HG03469 (cell line): ENCODE data around the gene OST4.
A peak's percentile ranks its signal among the peaks of the same experiment; 100 is the strongest.
"Not testable (repeated sequence)": the region's sequence is repeated elsewhere in the genome, so short reads cannot be mapped to it uniquely, and the experiment has no call there.

Experiments used
- ATAC-seq: cut with Tn5 transposase; IDR thresholded peaks from one replicate; pipeline ENCODE4 v1.9.1; 2021; ENCODE audit warnings: mild to moderate bottlenecking, moderate library complexity, moderate number of reproducible peaks; ENCODE audit not compliant: unreplicated experiment

OST4 gene

GRCh38 chr2:27071277-27071989, at the start of gene OST4:
Gene OST4, minus strand, starts transcription at chr2:27071654.
- ATAC-seq, result peak; percentile 80

GRCh38 chr2:27119330-27119670, 47.8 kb upstream of the OST4 start:
- ATAC-seq, result not testable (repeated sequence)

- ATAC-seq, result no peak
These were observed 47.3 kb upstream of the OST4 start, which contains the start of gene CGREF1 for GRCh38 chr2:27118525-27119329. Gene CGREF1, minus strand, starts transcription at chr2:27119128. Its CDS starts 14,762 bp downstream, at chr2:27104366.

- ATAC-seq, result no peak
These were observed 46.6 kb upstream of the OST4 start for GRCh38 chr2:27117995-27118524.

- ATAC-seq, result no peak
These were observed 44.1 kb upstream of the OST4 start for GRCh38 chr2:27115519-27115918.

GRCh38 chr2:27111392-27112078, 40.1 kb upstream of the OST4 start:
- not testable (repeated sequence) for ATAC-seq

GRCh38 chr2:27110603-27111352, 39.3 kb upstream of the OST4 start:
- ATAC-seq, result not testable (repeated sequence)

GRCh38 chr2:27109083-27109482, 37.6 kb upstream of the OST4 start:
- ATAC-seq, result no peak

GRCh38 chr2:27108221-27108620, 36.8 kb upstream of the OST4 start:
- ATAC-seq, result no peak

GRCh38 chr2:27105981-27106380, 34.5 kb upstream of the OST4 start:
- ATAC-seq, result no peak

GRCh38 chr2:27102329-27102728, 30.9 kb upstream of the OST4 start:
- ATAC-seq, result no peak

- no peak for ATAC-seq
These were observed 28.6 kb upstream of the OST4 start for GRCh38 chr2:27100036-27100435.

GRCh38 chr2:27099334-27099955, 28.0 kb upstream of the OST4 start:
- ATAC-seq, result no peak

GRCh38 chr2:27097341-27097740, 25.9 kb upstream of the OST4 start:
- no peak for ATAC-seq

GRCh38 chr2:27096748-27097297, 25.4 kb upstream of the OST4 start:
- ATAC-seq, result no peak

- ATAC-seq, result no peak
These were observed 24.5 kb upstream of the OST4 start for GRCh38 chr2:27095745-27096651.

- ATAC-seq, result no peak
These were observed 23.9 kb upstream of the OST4 start for GRCh38 chr2:27095427-27095744.

- ATAC-seq, result no peak
These were observed 23.0 kb upstream of the OST4 start for GRCh38 chr2:27094353-27094984.
